Measurements from ENCODE around the gene NDFIP2. TPM values are rescaled to one million over a fixed set of nuclear protein-coding genes. Genes with fewer than 3 reads are reported as not detected.
"Not testable (repeated sequence)": the region's sequence is repeated elsewhere in the genome, so short reads cannot be mapped to it uniquely, and the experiment has no call there.

NDFIP2 gene
- total RNA-seq, 1 experiment from 2014 or later: 49.6 TPM

DNA sequence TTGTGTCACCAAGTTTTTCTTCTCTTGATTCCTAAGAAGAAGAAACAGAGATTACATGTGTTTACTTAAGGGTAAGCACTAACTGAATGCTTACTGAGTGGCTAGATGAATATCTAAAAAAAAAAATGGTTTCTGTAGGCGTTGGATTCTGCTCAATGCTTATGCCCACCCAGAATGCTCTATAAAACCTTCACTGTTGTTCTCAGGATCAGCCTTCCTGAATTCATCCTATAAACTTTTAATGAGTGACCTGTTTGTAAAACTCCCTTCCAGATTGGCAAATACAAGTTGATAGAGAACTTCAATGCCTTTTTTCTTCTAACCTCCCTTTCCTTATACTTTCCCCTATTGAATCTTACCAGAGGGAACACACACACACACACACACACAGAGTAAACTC lies 90.2 kb downstream of the NDFIP2 start:
- RAD21 ChIA-PET (ENCODE audit: low non-redundant PET in 1 of 2, low total read pairs in 2 of 2, uncharacterized antibody in 2 of 2, unreplicated experiment in 2 of 2): no interaction called here

DNA sequence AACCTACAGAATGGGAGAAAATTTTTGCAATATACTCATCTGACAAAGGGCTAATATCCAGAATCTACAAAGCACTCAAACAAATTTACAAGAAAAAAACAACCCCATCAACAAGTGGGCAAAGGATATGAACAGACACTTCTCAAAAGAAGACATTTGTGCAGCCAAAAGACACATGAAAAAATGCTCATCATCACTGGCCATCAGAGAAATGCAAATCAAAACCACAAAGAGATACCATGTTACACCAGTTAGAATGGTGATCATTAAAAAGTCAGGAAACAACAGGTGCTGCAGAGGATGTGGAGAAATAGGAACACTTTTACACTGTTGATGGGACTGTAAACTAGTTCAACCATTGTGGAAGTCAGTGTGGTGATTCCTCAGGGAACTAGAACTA lies 92.9 kb downstream of the NDFIP2 start:
- H3K9ac ChIP-seq (ENCODE audit: low read length); BruUV-seq (replicated peaks); RAD21 ChIA-PET (ENCODE audit: low non-redundant PET in 1 of 2, low total read pairs in 2 of 2, uncharacterized antibody in 2 of 2, unreplicated experiment in 2 of 2); DNase-seq (ENCODE audit: low read depth, low spot score); H3K27ac ChIP-seq (ENCODE audit: low read depth, low read length); H3K9me2 ChIP-seq (ENCODE audit: insufficient read depth); H3K4me2 ChIP-seq (ENCODE audit: low read length); H3K4me3 ChIP-seq (replicated peaks in 1 of 2; ENCODE audit: low read depth in 1 of 2, low read length in 2 of 2); H3K79me2 ChIP-seq (ENCODE audit: insufficient read depth, low read length); H3K27me3 ChIP-seq (ENCODE audit: insufficient read depth, low read length); H3K4me1 ChIP-seq (ENCODE audit: control insufficient read depth in 1 of 2, insufficient read depth in 2 of 2, low read length in 2 of 2); H3K36me3 ChIP-seq (ENCODE audit: control insufficient read depth in 1 of 2, insufficient read depth in 2 of 2, low read length in 2 of 2); H4K20me1 ChIP-seq (ENCODE audit: insufficient read depth); POLR2A ChIA-PET; H3K9me3 ChIP-seq (ENCODE audit: control insufficient read depth in 1 of 2, insufficient read depth in 1 of 2, low read depth in 1 of 2, low read length in 2 of 2); H2AFZ ChIP-seq (ENCODE audit: low read depth, low read length, poor library complexity, severe bottlenecking); CTCF ChIA-PET; ATAC-seq; intact Hi-C loops (cut with micrococcal nuclease): not testable (repeated sequence)

More for the DNA sequence above, 90.2 kb downstream of the NDFIP2 start:
- TF ChIP-seq SIN3A (IDR thresholded peaks at IDR 0.05; ENCODE audit: low read depth) (no peak), ELF1 (IDR thresholded peaks at IDR 0.05; ENCODE audit: borderline replicate concordance, low read depth) (no peak), CBX3 (IDR thresholded peaks at IDR 0.05; ENCODE audit: low read depth) (no peak), CTCF (IDR thresholded peaks at IDR 0.05 in 2 of 3, conservative IDR thresholded peaks at IDR 0.05 in 1 of 3; ENCODE audit: borderline replicate concordance in 1 of 3, insufficient read depth in 1 of 3, low read depth in 2 of 3, low read length in 2 of 3) (no peak), FOSL1 (IDR thresholded peaks at IDR 0.05; ENCODE audit: low read depth) (no peak), POLR2AphosphoS5 (IDR thresholded peaks at IDR 0.05; ENCODE audit: low read depth, low read length) (no peak), POLR2A (IDR thresholded peaks at IDR 0.05; ENCODE audit: borderline replicate concordance, extremely low read depth, insufficient read depth, insufficient read length) (no peak), ZBTB33 (IDR thresholded peaks at IDR 0.05; ENCODE audit: extremely low read depth, insufficient replicate concordance, low read length) (no peak), RAD21 (IDR thresholded peaks at IDR 0.05; ENCODE audit: low read depth) (no peak)
- TF ChIP-seq, protein P1, sequence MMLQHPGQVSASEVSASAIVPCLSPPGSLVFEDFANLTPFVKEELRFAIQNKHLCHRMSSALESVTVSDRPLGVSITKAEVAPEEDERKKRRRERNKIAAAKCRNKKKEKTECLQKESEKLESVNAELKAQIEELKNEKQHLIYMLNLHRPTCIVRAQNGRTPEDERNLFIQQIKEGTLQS (IDR thresholded peaks at IDR 0.05): no peak
- no peak for DNase-seq (ENCODE audit: low read depth, low spot score)
- no peaks in the 10 kb centered on the region for H3K79me2 ChIP-seq (ENCODE audit: insufficient read depth, low read length)
- no peak overlapping the region for H3K4me2 ChIP-seq (ENCODE audit: low read length)
- no peak overlapping the region for H3K4me3 ChIP-seq (replicated peaks in 1 of 2; ENCODE audit: low read depth in 1 of 2, low read length in 2 of 2)
- no peaks in the 10 kb centered on the region for H3K4me1 ChIP-seq (ENCODE audit: control insufficient read depth in 1 of 2, insufficient read depth in 2 of 2, low read length in 2 of 2)
- intact Hi-C loops (cut with micrococcal nuclease): no loop called here
- ATAC-seq: no peak
- no peak overlapping the region for H3K9ac ChIP-seq (ENCODE audit: low read length)
- 0 out of 2 replicates have a peak, but pooled peaks cover 3% of the 10 kb centered on the region for H3K9me2 ChIP-seq (ENCODE audit: insufficient read depth)
- ChIA-PET POLR2A (no interaction called here), CTCF (no interaction called here)
- H3K27ac ChIP-seq (ENCODE audit: low read depth, low read length): no peak overlapping the region
- H3K36me3 ChIP-seq (ENCODE audit: control insufficient read depth in 1 of 2, insufficient read depth in 2 of 2, low read length in 2 of 2): no peaks in the 10 kb centered on the region
- H3K9me3 ChIP-seq (ENCODE audit: control insufficient read depth in 1 of 2, insufficient read depth in 1 of 2, low read depth in 1 of 2, low read length in 2 of 2): no peaks in the 10 kb centered on the region
- H2AFZ ChIP-seq (ENCODE audit: low read depth, low read length, poor library complexity, severe bottlenecking): no peak overlapping the region
- BruUV-seq (replicated peaks): no TSS peak
- no peaks in the 10 kb centered on the region for H3K27me3 ChIP-seq (ENCODE audit: insufficient read depth, low read length)
- no peaks in the 10 kb centered on the region for H4K20me1 ChIP-seq (ENCODE audit: insufficient read depth)

Data from HCT116 (cell line).